Measurements from ENCODE around the gene KIF21B.

KIF21B gene

DNA sequence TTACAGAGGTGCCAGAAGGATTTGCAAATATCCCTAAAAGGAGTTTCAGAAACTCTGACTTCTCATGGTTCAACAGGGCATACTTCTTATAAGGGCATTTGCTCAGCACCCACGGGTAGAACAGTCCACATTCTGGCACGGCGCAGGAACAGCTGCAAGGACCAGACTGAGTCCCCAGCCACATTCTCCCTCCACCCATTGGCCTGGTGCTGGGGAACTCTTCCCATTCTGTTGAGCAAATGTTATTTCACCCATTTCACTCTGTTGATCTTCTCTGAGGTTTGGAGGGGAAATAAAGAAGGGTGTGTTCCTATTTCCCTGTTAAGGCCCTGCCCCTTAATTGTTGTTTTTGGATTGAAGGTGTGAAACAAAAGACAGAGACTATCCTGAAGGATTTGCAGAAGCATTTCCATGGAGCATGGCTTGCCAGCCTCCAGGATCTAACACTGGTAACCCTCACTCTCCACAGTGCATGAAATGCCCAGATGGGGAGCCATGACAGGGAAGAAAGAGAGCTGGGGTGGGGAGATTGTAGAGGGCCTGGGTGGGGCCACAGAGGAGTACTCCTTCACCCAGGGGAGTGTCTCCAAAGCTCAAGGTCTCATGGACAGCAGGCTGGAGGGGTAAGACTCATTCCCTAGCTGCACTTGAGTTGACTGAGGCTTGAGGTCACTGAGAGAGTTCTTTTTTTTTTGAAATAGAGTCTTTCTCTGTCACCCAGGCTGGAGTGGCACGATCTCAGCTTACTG, 93.8 kb downstream of the KIF21B start:
- no peak overlapping the region for H3K27ac ChIP-seq (replicated peaks)
- DNase-seq (ENCODE audit: low read depth in 1 of 2, low spot score in 1 of 2), result no peak
- no peaks in the 10 kb centered on the region for H3K27me3 ChIP-seq (ENCODE audit: insufficient read depth, poor library complexity, severe bottlenecking)
- H3K4me3 ChIP-seq (replicated peaks; ENCODE audit: insufficient read depth, low read length), result no peak overlapping the region
- TF ChIP-seq CTCF (IDR thresholded peaks at IDR 0.05; ENCODE audit: insufficient read depth, low read length), result no peak
- TF ChIP-seq, protein P1, sequence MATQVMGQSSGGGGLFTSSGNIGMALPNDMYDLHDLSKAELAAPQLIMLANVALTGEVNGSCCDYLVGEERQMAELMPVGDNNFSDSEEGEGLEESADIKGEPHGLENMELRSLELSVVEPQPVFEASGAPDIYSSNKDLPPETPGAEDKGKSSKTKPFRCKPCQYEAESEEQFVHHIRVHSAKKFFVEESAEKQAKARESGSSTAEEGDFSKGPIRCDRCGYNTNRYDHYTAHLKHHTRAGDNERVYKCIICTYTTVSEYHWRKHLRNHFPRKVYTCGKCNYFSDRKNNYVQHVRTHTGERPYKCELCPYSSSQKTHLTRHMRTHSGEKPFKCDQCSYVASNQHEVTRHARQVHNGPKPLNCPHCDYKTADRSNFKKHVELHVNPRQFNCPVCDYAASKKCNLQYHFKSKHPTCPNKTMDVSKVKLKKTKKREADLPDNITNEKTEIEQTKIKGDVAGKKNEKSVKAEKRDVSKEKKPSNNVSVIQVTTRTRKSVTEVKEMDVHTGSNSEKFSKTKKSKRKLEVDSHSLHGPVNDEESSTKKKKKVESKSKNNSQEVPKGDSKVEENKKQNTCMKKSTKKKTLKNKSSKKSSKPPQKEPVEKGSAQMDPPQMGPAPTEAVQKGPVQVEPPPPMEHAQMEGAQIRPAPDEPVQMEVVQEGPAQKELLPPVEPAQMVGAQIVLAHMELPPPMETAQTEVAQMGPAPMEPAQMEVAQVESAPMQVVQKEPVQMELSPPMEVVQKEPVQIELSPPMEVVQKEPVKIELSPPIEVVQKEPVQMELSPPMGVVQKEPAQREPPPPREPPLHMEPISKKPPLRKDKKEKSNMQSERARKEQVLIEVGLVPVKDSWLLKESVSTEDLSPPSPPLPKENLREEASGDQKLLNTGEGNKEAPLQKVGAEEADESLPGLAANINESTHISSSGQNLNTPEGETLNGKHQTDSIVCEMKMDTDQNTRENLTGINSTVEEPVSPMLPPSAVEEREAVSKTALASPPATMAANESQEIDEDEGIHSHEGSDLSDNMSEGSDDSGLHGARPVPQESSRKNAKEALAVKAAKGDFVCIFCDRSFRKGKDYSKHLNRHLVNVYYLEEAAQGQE (IDR thresholded peaks at IDR 0.05; ENCODE audit: insufficient replicate concordance, low read depth), result no peak
- no peak for TF ChIP-seq GABPA (IDR thresholded peaks at IDR 0.05; ENCODE audit: low read depth)
- TF ChIP-seq SPI1 (IDR thresholded peaks at IDR 0.05; ENCODE audit: borderline replicate concordance, low read depth), result no peak
- no peak for TF ChIP-seq POLR2AphosphoS5 (IDR thresholded peaks at IDR 0.05; ENCODE audit: low read depth)

DNA sequence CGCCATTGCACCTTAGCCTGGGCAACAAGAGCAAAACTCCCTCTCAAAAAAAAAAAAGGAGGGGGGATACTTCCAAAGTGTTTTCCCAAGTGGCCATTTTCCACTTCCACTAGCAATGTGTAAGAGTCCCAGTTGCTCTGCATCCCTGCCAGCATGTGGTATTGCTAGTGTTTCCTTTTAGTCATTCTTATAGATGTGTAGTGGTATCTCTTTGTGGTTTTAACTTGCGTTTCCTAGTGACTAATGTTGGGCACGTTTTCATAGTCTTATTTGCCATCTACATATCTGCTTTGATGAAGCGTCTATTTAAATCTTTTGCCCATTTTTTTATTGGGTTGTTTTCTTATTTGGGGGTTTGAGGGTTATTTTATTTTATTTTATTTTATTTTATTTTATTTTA, 97.7 kb downstream of the KIF21B start:
- Histone ChIP-seq H3K27me3 (ENCODE audit: insufficient read depth, poor library complexity, severe bottlenecking) (no peaks in the 10 kb centered on the region), H3K4me3 (replicated peaks; ENCODE audit: insufficient read depth, low read length) (no peak overlapping the region), H3K27ac (replicated peaks) (no peak overlapping the region)
- no peak for DNase-seq (ENCODE audit: low read depth in 1 of 2, low spot score in 1 of 2)
- TF ChIP-seq GABPA (IDR thresholded peaks at IDR 0.05; ENCODE audit: low read depth) (no peak), CTCF (IDR thresholded peaks at IDR 0.05; ENCODE audit: insufficient read depth, low read length) (no peak), SPI1 (IDR thresholded peaks at IDR 0.05; ENCODE audit: borderline replicate concordance, low read depth) (no peak), POLR2AphosphoS5 (IDR thresholded peaks at IDR 0.05; ENCODE audit: low read depth) (no peak)
- TF ChIP-seq, protein P1 (IDR thresholded peaks at IDR 0.05; ENCODE audit: insufficient replicate concordance, low read depth), result no peak

DNA sequence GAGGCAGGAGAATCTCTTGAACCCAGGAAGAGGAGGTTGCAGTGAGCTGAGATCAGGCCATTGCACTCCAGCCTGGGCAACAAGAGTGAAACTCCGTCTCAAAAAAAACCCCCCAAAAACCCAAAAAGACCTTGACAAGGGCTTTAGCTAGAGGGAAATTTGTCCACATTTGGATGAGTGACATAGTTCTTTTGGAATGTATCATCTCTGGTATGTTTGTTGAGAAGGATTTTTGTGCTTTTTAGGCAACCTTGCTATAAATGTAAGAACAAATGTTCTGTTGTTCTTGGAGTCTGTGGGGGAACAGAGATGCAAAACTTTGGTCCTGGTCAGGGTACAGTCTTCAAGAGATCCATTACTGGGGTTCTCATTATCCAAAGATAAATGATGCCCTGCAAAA, 99.9 kb downstream of the KIF21B start:
- DNase-seq (ENCODE audit: low read depth in 1 of 2, low spot score in 1 of 2), result no peak
- Histone ChIP-seq H3K27me3 (ENCODE audit: insufficient read depth, poor library complexity, severe bottlenecking) (no peaks in the 10 kb centered on the region), H3K4me3 (replicated peaks; ENCODE audit: insufficient read depth, low read length) (no peak overlapping the region), H3K27ac (replicated peaks) (no peak overlapping the region)
- TF ChIP-seq CTCF (IDR thresholded peaks at IDR 0.05; ENCODE audit: insufficient read depth, low read length) (no peak), GABPA (IDR thresholded peaks at IDR 0.05; ENCODE audit: low read depth) (no peak), POLR2AphosphoS5 (IDR thresholded peaks at IDR 0.05; ENCODE audit: low read depth) (no peak), SPI1 (IDR thresholded peaks at IDR 0.05; ENCODE audit: borderline replicate concordance, low read depth) (no peak)
- TF ChIP-seq, protein P1 (IDR thresholded peaks at IDR 0.05; ENCODE audit: insufficient replicate concordance, low read depth), result no peak

All from HL-60 (cell line).